Smooth muscle cell (in vitro differentiated cells): ENCODE data around the gene FUT8. TPM values are rescaled to one million over a fixed set of nuclear protein-coding genes. Genes with fewer than 3 reads are reported as not detected.

ENCODE experiments used
- DNase-seq: peaks from one replicate; lab custom pipeline; 2025; ENCODE audit not compliant: unreplicated experiment; lab: John Stamatoyannopoulos, UW
- H2AFZ ChIP-seq: fragments of 200-600 bp; sonication (generic); 2 replicates; pipeline ENCODE4 v1.6.0; 2016; ENCODE audit warnings: antibody characterized with exemption, low read depth, mild to moderate bottlenecking
- H3F3A ChIP-seq: fragments of 200-600 bp; sonication (generic); 2 replicates; pipeline ENCODE4 v1.6.0; 2017; ENCODE audit warnings: antibody characterized with exemption, low read depth
- H3K27ac ChIP-seq: fragments of 200-600 bp; sonication (generic); 2 replicates; pipeline ENCODE4 v1.5.1; 2016; ENCODE audit warnings: low read depth, mild to moderate bottlenecking
- H3K27me3 ChIP-seq: fragments of 200-600 bp; sonication (generic); 2 replicates; pipeline ENCODE4 v1.6.1; 2016; ENCODE audit warnings: low read depth, mild to moderate bottlenecking
- H3K36me3 ChIP-seq: fragments of 200-600 bp; sonication (generic); 2 replicates; pipeline ENCODE4 v1.5.1; 2016; ENCODE audit warnings: low read depth
- H3K4me1 ChIP-seq: fragments of 200-600 bp; sonication (generic); 2 replicates; pipeline ENCODE4 v1.5.1; 2016; ENCODE audit warnings: low read depth
- H3K4me2 ChIP-seq: fragments of 200-600 bp; sonication (generic); 2 replicates; pipeline ENCODE4 v1.6.0; 2016; ENCODE audit warnings: mild to moderate bottlenecking
- H3K4me3 ChIP-seq: fragments of 200-600 bp; sonication (generic); 2 replicates; pipeline ENCODE4 v1.5.1; 2016; ENCODE audit warnings: mild to moderate bottlenecking
- H3K79me2 ChIP-seq: fragments of 200-600 bp; sonication (generic); 2 replicates; pipeline ENCODE4 v1.6.0; 2016; ENCODE audit warnings: low read depth, mild to moderate bottlenecking
- H3K9ac ChIP-seq: fragments of 200-600 bp; sonication (generic); 2 replicates; pipeline ENCODE4 v1.6.0; 2016; ENCODE audit warnings: low read depth
- H3K9me3 ChIP-seq: fragments of 200-600 bp; sonication (generic); replicated peaks from 2 replicates; pipeline ENCODE4 v1.5.1; 2016; ENCODE audit warnings: low read depth
- H4K20me1 ChIP-seq: fragments of 200-600 bp; sonication (generic); 2 replicates; pipeline ENCODE4 v1.6.0; 2016; ENCODE audit warnings: low read depth
- WGBS: methylation state at CpG from one replicate; pipeline ENCODE4 v1.1.7; 2016; ENCODE audit warnings: low lambda C conversion rate; 5-methylcytosine and 5-hydroxymethylcytosine counted together
- polyA plus RNA-seq: library from polyadenylated mRNA; unstranded; fragments of >200 nt; fragmentation: Nextera tagmentation; extraction: Ambion mirVana; gene quantifications from 2 replicates; pipeline ENCODE4 v1.2.1, GENCODE V29; 2016
- total RNA-seq: library from RNA; depleted of rRNA; stranded (reverse); fragments of >200 nt; gene quantifications from 2 replicates; pipeline ENCODE4 v1.2.3, GENCODE V29; 2014
- TF ChIP-seq, protein P1 (sequence below): fragments of 200-600 bp; sonication (generic); IDR thresholded peaks from 2 replicates; pipeline ENCODE4 v1.5.1; 2017; ENCODE audit warnings: borderline replicate concordance, mild to moderate bottlenecking, antibody characterized with exemption; ENCODE audit not compliant: insufficient read depth, poor library complexity, severe bottlenecking

The FUT8 gene
- total and polyA plus RNA-seq, 2 experiments from 2014 or later: 12.8 to 50.2 TPM

DNA sequence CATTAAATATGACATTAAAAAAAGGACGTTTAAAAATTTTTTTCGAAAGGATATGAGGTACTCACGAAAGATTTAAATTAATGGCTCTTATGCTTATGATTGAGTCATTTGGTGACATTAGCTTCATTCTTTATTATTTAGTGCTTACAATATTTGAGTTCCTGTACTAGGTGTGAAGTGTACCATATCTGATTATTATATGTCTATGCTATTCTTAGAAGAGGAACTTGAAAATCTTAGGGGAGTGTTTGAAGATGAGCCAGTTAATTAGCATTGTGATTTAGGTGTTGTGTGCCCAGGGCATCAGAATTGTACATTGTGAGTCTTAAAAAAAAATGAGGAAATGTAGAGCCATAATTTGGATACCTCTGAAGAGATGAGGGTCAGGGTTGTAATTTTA is 118.6 kb downstream of the FUT8 start:
- Histone ChIP-seq H3K27me3 (no peaks in the 10 kb centered on the region), H3K79me2 (peaks cover 25% of the 10 kb centered on the region)

DNA sequence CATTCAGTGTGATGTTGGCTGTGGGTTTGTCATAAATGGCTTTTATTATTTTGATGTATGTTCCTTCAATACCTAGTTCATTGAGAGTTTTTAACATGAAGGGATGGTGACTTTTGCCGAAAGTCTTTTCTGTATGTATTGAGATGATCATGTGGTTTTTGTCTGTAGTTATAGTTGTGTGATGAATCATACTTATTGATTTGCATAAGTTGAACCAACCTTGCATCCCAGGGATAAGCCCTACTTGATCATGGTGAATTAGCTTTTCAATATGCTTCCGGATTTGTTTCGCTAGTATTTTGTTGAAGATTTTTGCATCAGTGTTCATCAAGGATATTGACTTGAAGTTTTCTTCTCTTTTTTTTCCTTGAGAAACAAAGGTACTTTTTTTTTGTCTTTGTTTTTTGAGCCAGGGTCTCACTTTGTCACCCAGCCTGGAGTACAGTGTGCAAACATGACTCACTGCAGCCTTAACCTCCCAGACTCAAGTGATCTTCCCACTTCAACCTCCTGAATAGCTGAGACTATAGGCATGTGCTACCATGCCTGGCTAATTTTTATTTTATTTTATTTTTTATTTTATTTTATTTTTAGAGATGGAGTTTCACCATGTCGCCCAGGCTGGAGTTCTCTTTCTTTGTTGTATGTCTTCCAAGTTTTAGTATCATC is 121.3 kb downstream of the FUT8 start:
- Histone ChIP-seq H3K79me2 (peaks cover 31% of the 10 kb centered on the region), H3K4me3 (no peak overlapping the region), H3K9me3 (no peaks in the 10 kb centered on the region), H2AFZ (no peak overlapping the region), H3K27ac (no peak overlapping the region), H3K4me2 (no peak overlapping the region), H3K9ac (no peak overlapping the region), H3K36me3 (no peaks in the 10 kb centered on the region), H3K27me3 (no peaks in the 10 kb centered on the region), H4K20me1 (no peaks in the 10 kb centered on the region), H3F3A (no peaks in the 10 kb centered on the region), H3K4me1 (no peaks in the 10 kb centered on the region)
- TF ChIP-seq, protein P1, sequence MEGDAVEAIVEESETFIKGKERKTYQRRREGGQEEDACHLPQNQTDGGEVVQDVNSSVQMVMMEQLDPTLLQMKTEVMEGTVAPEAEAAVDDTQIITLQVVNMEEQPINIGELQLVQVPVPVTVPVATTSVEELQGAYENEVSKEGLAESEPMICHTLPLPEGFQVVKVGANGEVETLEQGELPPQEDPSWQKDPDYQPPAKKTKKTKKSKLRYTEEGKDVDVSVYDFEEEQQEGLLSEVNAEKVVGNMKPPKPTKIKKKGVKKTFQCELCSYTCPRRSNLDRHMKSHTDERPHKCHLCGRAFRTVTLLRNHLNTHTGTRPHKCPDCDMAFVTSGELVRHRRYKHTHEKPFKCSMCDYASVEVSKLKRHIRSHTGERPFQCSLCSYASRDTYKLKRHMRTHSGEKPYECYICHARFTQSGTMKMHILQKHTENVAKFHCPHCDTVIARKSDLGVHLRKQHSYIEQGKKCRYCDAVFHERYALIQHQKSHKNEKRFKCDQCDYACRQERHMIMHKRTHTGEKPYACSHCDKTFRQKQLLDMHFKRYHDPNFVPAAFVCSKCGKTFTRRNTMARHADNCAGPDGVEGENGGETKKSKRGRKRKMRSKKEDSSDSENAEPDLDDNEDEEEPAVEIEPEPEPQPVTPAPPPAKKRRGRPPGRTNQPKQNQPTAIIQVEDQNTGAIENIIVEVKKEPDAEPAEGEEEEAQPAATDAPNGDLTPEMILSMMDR: no peak
- over 99% methylated on average over 4 of the region's 4 CpGs for WGBS
- DNase-seq: no peak

More for the DNA sequence above, 118.6 kb downstream of the FUT8 start:
- Histone ChIP-seq H3K9me3 (no peaks in the 10 kb centered on the region), H2AFZ (no peak overlapping the region), H3K36me3 (no peaks in the 10 kb centered on the region), H3K9ac (no peak overlapping the region), H4K20me1 (no peaks in the 10 kb centered on the region), H3K4me2 (no peak overlapping the region), H3F3A (no peaks in the 10 kb centered on the region), H3K4me1 (no peaks in the 10 kb centered on the region), H3K4me3 (no peak overlapping the region), H3K27ac (no peak overlapping the region)
- no peak for DNase-seq
- 93% methylated on average over 3 of the region's 3 CpGs for WGBS
- TF ChIP-seq, protein P1: no peak

DNA sequence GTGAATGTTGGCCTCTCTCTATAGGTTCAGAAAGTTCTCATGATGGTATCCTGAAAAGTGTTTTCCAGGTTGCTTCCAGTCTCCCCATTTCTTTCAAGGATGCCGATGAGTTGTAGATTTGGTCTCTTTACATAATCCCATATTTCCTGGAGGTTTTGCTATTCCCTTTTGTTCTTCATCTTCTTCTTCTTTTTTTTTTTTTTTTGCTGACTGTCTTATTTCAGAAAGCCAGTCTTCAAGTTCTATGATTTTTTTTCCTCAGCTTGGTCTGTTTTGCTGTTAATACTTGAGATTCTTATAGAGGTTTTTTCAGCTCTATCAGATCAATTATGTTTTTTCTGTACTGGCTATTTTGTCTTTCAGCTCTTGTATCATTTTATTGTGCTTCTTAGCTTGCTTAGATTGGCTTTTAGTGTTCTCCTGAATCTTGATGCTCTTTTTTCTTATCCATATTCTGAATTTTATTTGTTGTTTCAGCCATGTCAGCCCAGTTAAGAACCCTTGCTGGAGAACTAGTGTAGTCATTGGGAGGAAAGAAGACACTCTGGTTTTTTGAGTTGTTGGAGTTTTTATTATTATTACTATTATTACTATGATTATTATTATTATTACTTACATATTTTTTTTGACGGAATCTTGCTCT is 124.4 kb downstream of the FUT8 start:
- no peaks in the 10 kb centered on the region for H3K36me3 ChIP-seq
- no peaks in the 10 kb centered on the region for H3K9me3 ChIP-seq
- H3F3A ChIP-seq: no peaks in the 10 kb centered on the region
- no peak overlapping the region for H3K27ac ChIP-seq
- DNase-seq: no peak
- no peaks in the 10 kb centered on the region for H3K4me1 ChIP-seq
- H3K4me2 ChIP-seq: no peak overlapping the region
- H3K4me3 ChIP-seq: no peak overlapping the region
- H3K27me3 ChIP-seq: no peaks in the 10 kb centered on the region
- H3K9ac ChIP-seq: no peak overlapping the region
- TF ChIP-seq, protein P1: no peak
- no peak overlapping the region for H2AFZ ChIP-seq
- H3K79me2 ChIP-seq: peaks cover 15% of the 10 kb centered on the region
- 96% methylated on average over 2 of the region's 2 CpGs for WGBS
- H4K20me1 ChIP-seq: no peaks in the 10 kb centered on the region
